ENCODE results near the gene NCKAP5.

NCKAP5 gene

GRCh38 chr2:133194362-133194655 is 374.0 kb downstream of the NCKAP5 start:
- DNase-seq, result no peak

DNA sequence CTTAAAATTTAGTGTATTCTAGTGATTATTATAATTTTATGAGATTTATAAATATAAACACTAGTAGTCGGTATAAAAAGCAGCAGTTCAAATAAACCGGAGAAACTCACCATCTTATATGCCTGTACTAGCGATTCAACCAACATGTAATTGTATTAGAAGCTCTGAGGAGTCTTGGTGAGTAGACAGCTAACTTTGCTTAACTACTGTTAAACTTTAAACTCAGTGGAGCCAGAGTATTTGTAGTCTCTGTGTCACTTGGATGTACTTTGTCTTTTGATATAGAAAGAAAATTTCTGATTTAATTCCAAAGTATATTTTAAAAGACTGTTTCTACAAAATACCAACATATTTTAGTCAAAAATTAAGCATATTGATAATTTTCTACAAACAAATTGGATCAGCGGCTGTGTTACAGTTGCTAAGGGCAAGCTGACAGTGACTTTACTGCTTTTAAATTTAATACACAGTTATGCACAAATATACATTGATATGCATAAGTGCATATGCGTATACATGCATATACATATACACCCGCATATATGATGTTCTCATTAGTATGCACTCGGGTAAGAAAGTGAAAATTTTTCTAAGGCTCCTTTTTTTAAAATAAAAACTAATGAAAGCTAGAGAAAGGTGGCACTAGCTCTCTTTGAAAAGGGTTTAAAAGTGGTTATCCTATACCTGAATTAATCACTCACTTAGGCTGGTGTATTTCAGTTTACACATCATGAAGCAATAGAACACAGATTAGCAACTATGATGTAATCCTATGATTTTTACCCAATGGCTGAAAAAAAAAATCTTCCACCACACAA is 374.5 kb downstream of the NCKAP5 start:
- no peak for DNase-seq

DNA sequence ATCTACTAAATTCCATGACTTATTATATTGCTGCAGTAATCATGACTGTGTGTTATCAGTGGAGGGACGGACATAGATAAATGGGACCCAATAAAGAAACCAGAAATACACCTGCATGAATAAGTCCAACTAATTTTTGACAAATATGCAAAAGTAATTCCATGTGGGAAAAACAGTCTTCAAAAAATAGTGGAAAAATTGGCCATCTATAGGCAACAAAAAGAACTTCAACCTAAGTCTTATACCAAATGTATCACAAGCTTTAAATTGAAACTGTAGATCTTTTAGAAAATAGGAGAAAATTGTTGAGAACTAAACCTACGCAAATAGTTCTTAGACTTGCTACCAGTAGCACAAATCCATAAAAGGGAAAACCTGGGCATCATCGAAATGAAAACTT is 376.2 kb downstream of the NCKAP5 start:
- no peak for DNase-seq

- no peak for DNase-seq
These were observed 391.1 kb downstream of the NCKAP5 start for GRCh38 chr2:133177196-133177595.

- no peak for DNase-seq
These were observed 392.3 kb downstream of the NCKAP5 start for GRCh38 chr2:133175926-133176325.

GRCh38 chr2:133173224-133173623 is 395.0 kb downstream of the NCKAP5 start:
- no peak for DNase-seq

DNA sequence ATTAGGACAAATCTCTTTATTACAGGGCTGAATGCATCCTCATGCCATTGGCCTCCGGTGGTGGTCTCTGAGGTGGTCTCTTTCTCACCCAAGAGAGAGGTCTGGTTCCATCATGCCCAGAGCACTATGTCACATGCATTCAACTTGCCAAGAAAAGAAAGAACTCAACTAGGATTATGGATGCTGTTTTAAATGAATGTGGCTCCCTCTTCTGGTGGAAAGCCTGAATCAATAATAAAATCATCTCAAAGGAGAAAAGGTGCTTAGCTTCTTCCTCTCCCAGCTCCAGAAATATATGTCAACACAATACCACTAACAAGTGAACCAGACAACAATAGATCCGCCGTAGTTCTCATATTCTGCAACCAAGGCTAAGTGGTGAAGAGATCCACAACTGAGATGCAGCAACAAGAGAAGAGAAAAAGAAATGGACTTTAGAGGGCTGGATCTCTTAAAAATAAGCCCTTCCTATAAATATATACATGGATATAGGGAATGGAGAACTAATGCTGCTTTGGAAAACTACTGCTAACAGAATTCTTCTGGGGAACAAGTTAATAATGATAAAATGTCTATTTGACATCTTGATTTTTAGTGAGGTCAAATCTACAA is 396.8 kb downstream of the NCKAP5 start:
- no peak for DNase-seq

DNA sequence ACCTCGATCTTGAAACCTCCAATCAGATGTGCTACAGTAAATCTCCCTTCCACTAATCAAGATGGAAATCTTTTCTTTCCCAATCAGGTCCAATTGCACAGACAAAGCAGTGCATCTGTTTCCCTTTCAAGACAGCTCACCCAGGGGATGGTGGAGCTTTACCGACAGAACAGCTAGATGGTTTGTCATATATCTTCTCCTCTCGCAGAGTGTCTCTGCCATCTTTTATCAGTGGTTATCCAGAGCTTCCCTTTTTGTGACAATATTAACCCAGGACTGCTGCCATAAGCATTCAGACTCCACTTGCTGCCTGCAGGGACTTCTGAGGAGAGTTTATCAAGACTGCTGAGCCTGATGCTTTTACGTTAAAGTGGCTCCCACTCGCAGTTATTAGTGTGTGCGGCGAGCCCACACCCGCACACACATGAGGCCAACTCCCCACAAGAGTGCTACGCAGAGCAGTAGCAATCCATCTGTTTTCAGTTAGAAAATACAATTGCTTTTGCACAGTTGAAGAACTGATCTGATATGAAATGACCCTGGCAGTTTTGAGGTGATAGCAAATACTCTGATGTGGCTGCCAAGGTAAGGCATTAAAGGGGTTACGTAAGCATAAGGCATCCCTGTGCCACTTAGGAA is 398.9 kb downstream of the NCKAP5 start:
- no peak for DNase-seq

GRCh38 chr2:133167990-133168389 is 400.3 kb downstream of the NCKAP5 start:
- no peak for DNase-seq

DNA sequence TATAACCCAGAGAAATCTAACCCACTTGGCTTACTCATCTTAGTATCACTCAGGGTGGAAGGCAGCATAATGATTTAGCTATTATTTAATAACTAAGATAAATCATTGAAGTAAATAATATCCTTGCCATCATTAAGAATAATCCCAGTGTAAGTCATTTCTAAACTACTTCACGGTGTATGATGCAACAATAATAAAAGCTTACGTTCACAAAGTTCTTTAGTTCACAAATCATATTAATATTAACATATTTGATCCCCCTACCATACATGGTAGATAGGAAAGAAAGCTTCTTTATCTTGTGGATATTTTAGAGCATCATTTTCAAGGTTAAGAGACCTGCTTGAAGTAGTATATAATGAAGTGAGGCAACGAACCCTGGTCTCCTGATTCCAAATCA is 401.0 kb downstream of the NCKAP5 start:
- no peak for DNase-seq

DNA sequence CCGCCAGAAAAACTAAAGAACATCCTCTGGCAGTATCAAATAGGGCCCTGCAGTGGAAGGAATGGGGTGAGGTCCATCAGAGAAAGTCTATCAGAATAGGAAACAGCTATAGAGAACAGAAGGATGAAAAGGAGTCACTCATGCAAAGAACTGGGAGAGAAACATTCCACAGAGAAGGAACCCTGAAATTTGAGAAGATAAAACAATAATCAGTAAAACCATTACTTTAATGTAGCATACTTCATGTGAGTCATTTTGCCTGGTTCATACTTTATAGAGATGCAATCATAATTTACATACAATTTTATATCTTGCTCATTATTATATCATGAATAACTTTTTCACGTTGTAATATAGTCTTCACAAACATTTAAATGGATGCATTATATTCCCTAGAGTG is 402.2 kb downstream of the NCKAP5 start:
- no peak for DNase-seq

DNA sequence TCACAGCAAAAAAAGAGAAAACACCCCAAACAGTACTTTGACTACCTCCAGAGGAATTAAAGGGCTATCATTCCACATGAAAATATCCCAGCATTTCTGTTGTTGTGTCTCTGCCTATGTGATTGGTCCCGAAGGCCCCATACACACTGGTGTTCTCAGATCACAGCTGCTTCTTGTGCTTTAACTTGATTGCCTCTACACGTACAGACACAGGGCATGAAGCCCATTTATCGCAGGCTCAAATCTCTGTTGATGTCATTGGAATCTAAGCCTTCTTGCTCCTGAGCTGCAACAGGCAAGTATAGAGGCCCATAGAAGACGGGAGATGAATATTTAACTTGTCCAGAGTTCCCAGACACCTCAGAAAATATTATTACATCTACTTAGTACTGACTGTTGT is 405.2 kb downstream of the NCKAP5 start:
- no peak for DNase-seq

DNA sequence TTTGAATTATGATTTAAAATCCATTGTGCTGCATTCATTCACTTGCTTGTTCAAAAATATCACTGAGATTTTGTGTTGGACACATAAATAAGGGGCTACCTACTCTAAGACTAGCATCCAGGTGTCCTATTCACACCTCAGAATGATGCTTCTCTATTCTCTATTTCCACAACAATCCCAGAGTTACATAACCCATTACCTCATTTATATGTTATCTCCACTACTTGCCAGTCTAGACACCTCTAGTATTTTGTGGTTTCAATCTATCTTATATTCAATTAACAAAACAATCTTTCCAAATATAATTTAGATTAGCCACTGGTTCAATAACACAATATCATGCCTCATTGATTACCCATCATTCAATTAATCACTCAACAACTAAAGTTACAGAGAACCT is 409.8 kb downstream of the NCKAP5 start:
- DNase-seq, result no peak

GRCh38 chr2:133158024-133158423 is 410.2 kb downstream of the NCKAP5 start:
- no peak for DNase-seq

DNA sequence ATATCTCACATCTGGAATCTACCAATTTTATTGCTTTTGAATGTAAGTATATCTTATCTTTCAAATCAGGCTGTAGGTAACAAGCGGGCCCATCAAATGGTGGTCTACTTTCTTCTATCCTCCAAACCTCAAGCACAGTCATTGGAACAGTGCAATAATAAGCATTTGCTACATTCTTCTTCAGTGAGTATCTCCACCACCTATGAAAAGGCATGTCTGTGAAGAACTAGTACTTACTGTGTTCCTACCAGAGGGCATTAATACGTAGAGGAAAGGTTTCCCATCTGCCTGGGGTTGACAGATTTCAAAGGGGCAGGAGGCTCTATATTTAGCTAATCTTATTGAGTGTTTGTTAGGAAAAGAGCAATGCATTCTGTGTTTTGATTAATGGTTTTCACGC is 411.1 kb downstream of the NCKAP5 start:
- no peak for DNase-seq

DNA sequence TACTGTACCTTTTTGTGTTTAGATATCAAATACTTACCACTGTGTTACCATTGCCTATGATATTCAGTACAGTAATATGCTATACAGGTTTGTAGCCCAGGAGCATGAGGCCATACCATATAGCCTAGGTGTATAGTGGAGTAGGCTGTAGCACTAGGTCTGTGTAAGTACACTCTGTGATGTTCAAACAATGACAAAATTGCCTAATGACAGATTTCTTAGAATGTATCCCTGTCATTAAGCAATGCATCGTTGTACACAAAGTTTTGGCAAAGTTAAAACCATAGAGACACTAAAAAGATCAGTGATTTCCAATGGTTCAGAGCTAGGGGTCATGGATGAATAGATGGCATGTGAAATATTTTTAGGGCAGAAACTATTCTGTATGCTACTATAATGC is 415.5 kb downstream of the NCKAP5 start:
- no peak for DNase-seq

GRCh38 chr2:133148187-133148586 is 420.1 kb downstream of the NCKAP5 start:
- DNase-seq, result no peak

- DNase-seq, result no peak
These were observed 421.4 kb downstream of the NCKAP5 start for GRCh38 chr2:133146893-133147292.

DNA sequence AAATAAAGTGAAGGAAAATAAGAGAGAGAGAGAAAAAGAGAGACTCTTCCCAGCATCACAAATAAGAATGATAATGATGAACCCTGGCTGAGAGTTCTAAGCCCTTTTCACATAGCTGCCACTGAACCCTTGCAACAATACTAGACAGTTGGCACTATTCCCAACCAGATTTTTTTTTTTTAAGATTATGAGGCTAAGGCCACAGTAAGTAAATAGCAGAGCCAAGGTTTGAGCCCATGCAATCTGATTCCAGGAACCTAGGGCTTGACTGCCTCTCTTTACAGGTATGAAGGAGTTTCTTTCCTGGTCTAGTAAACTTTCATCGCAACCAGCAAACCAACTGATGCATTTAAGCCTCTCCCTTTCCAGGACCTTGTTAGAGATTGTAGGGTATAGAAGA is 424.6 kb downstream of the NCKAP5 start:
- DNase-seq, result no peak

DNA sequence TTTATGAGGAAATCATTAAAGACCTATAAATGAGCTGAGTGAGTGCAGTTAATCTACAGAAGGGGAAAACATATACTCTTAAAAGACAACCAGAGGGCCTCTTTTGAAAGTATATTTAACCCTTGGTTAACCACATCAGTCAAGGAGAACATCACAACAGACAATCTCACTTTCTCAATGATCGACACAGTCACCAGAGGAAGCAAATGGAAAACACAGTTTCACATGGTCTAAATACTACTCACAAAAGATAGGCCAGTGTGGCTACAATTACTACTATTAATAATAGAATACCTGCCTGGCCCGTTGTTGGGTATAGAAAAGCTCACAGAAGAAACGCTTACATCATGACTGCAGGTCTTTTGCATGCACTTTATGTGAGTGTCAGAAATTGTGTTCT is 426.2 kb downstream of the NCKAP5 start:
- no peak for DNase-seq

GRCh38 chr2:133140620-133141019 is 427.6 kb downstream of the NCKAP5 start:
- no peak for DNase-seq

GRCh38 chr2:133139847-133140533 is 428.3 kb downstream of the NCKAP5 start:
- no peak for DNase-seq

DNA sequence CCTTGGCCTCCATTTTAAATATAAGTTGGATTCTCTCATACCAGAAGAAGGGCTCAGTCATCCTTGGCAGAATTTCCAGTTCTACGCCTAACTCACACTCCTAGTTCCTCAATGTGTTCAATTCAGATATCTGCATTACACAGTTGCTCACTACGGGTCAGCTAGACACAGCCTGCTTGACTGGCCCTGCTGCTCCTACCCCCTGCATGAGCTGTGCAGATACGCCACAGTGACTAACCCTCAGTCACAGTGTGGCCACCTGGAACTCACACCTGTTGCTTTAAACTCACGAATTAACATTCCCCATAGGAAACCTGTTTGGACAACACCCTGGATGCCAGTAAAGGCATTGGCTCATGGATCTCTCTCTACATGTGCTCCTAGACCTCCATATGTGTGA is 429.6 kb downstream of the NCKAP5 start:
- DNase-seq, result no peak

Measured in activated naive CD4-positive, alpha-beta T cell treated with anti-CD3 and anti-CD28 coated beads, Interleukin-2, amount 50 U/mL, for 16 hours (primary cell).